SK-N-SH treated with all-trans-retinoic acid at 6 μM for 48 hours (cell line): ENCODE measurements around the gene ATF6.

ENCODE experiments used
- ARNTL ChIP-seq: fragments of 450-650 bp; formaldehyde crosslinking; IDR thresholded peaks from 2 replicates; pipeline ENCODE4 v1.5.0; 2020; ENCODE audit warnings: low read depth, mild to moderate bottlenecking, moderate library complexity, borderline replicate concordance
- CREB5 ChIP-seq: fragments of 250-450 bp; sonication (Bioruptor Pico); IDR thresholded peaks from 2 replicates; pipeline ENCODE4 v1.5.1; 2020; ENCODE audit warnings: low read depth, mild to moderate bottlenecking, moderate library complexity
- ISL1 ChIP-seq: fragments of 250-450 bp; sonication (Bioruptor Pico); IDR thresholded peaks from 2 replicates; pipeline ENCODE4 v2.1.2; 2022; ENCODE audit warnings: mild to moderate bottlenecking, moderate library complexity
- SNAI2 ChIP-seq: fragments of 250-450 bp; sonication (Bioruptor Pico); IDR thresholded peaks from 2 replicates; pipeline ENCODE4 v1.5.0; 2020; ENCODE audit warnings: mild to moderate bottlenecking, moderate library complexity
- TCF4 ChIP-seq: fragments of 250-450 bp; sonication (Bioruptor Pico); IDR thresholded peaks from 2 replicates; pipeline ENCODE4 v1.8.0; 2021; ENCODE audit warnings: mild to moderate bottlenecking, moderate library complexity, borderline replicate concordance
- ZFP30 ChIP-seq: fragments of 450-650 bp; formaldehyde crosslinking; IDR thresholded peaks from 2 replicates; pipeline ENCODE4 v1.5.0; 2022; ENCODE audit warnings: mild to moderate bottlenecking, moderate library complexity

GRCh38 chr1:161978011-161978790 lies 212.1 kb downstream of the ATF6 start:
- TF ChIP-seq ARNTL (no peak), ISL1 (CRISPR knock-in tag) (no peak), TCF4 (no peak), SNAI2 (CRISPR knock-in tag) (no peak), CREB5 (CRISPR knock-in tag) (no peak), ZFP30 (CRISPR knock-in tag) (no peak)
